Endothelial cell of umbilical vein (primary cell): ENCODE data around the gene SLC6A19. TPM values are rescaled to one million over a fixed set of nuclear protein-coding genes. Genes with fewer than 3 reads are reported as not detected.

ENCODE experiments used
- BruUV-seq: library from RNA; stranded (reverse); fragments of 400-500 nt; replicated peaks from 2 replicates; lab custom pipeline; 2021; lab: Mats Ljungman, UMichigan
- CTCF ChIA-PET: fragments of 300-600, 350-600 bp; sonication (Branson Sonifier 250); formaldehyde crosslinking; loops from one replicate; lab custom pipeline; 2021; ENCODE audit warnings: antibody characterized with exemption, inconsistent platforms; lab: Charles Lee
- POLR2A ChIA-PET: fragments of 300-600, 350-600 bp; sonication (Branson Sonifier 250); formaldehyde crosslinking; loops from one replicate; lab custom pipeline; 2021; ENCODE audit warnings: antibody characterized with exemption, inconsistent platforms; lab: Charles Lee
- DNase-seq: peaks from one replicate; pipeline ENCODE4 v3.0.0-alpha.2; 2011; ENCODE audit warnings: low read depth, low spot score
- FAIRE-seq: peaks from 2 replicates; lab custom pipeline; 2011; peaks lifted over from hg19 to GRCh38; lab: Jason Lieb, UNC
- H2AFZ ChIP-seq: 2 replicates; pipeline ENCODE4 v1.6.0; 2012; ENCODE audit warnings: low read depth, low read length, control low read depth, inconsistent platforms
- H3K27ac ChIP-seq: 2 replicates; pipeline ENCODE4 v1.5.1; 2011; ENCODE audit warnings: low read depth, mild to moderate bottlenecking, control low read depth, low read length, moderate library complexity; ENCODE audit not compliant: insufficient read depth
- H3K27me3 ChIP-seq, 2 experiments: 2 replicates each; pipeline versions ENCODE4 v1.6.0 to v1.6.1; 2011; ENCODE audit warnings: low read length in 2 of 2, mixed read lengths in 1 of 2; ENCODE audit not compliant: control insufficient read depth in 2 of 2, insufficient read depth in 2 of 2
- H3K36me3 ChIP-seq, 2 experiments: 2 replicates in 1 of 2; 3 replicates in 1 of 2; pipeline ENCODE4 v1.5.1; 2011; ENCODE audit warnings: low read length in 2 of 2, mild to moderate bottlenecking in 1 of 2, moderate library complexity in 1 of 2; ENCODE audit not compliant: control insufficient read depth in 2 of 2, insufficient read depth in 2 of 2; ENCODE audit errors: extremely low read depth in 1 of 2
- H3K4me1 ChIP-seq: 3 replicates; pipeline ENCODE4 v1.5.1; 2011; ENCODE audit warnings: mild to moderate bottlenecking, low read length; ENCODE audit not compliant: control insufficient read depth, insufficient read depth; ENCODE audit errors: extremely low read depth
- H3K4me2 ChIP-seq: 2 replicates; pipeline ENCODE4 v1.6.1; 2011; ENCODE audit warnings: low read length, control low read depth, mixed read lengths; ENCODE audit not compliant: insufficient read depth
- H3K4me3 ChIP-seq, 3 experiments: fragments of 200-600 bp in 1 of 3; sonication (generic), shearing (Covaris generic) in 1 of 3; replicated peaks in 1 of 3; 2 replicates each; pipeline ENCODE4 v1.5.1; 2011 to 2016; ENCODE audit warnings: control low read depth in 3 of 3, low read length in 3 of 3, mild to moderate bottlenecking in 2 of 3, inconsistent platforms in 1 of 3, low read depth in 1 of 3, moderate library complexity in 1 of 3; ENCODE audit not compliant: insufficient read depth in 1 of 3
- H3K79me2 ChIP-seq: 2 replicates; pipeline ENCODE4 v1.6.0; 2012; ENCODE audit warnings: low read length, inconsistent platforms; ENCODE audit not compliant: control insufficient read depth, insufficient read depth
- H3K9ac ChIP-seq: replicated peaks from 2 replicates; pipeline ENCODE3; 2011; ENCODE audit warnings: low read length, control low read depth; ENCODE audit not compliant: insufficient read depth; ENCODE audit errors: extremely low read depth
- H3K9me1 ChIP-seq: replicated peaks from 3 replicates; pipeline ENCODE4 v1.6.0; 2011; ENCODE audit warnings: mild to moderate bottlenecking, low read length; ENCODE audit not compliant: control insufficient read depth, insufficient read depth; ENCODE audit errors: extremely low read depth
- H3K9me3 ChIP-seq: replicated peaks from 2 replicates; pipeline ENCODE4 v1.5.1; 2012; ENCODE audit warnings: low read length, inconsistent platforms; ENCODE audit not compliant: control insufficient read depth, insufficient read depth
- H4K20me1 ChIP-seq: replicated peaks from 2 replicates; pipeline ENCODE3; 2011; ENCODE audit warnings: mild to moderate bottlenecking, low read length; ENCODE audit not compliant: control insufficient read depth, insufficient read depth; ENCODE audit errors: extremely low read depth
- CTCF ChIP-seq, 2 donors: IDR thresholded peaks; 1 replicate in 1 of 2; 2 replicates in 1 of 2; pipeline ENCODE4 v1.5.1; 2011; ENCODE audit warnings: low read length in 2 of 2, mild to moderate bottlenecking in 2 of 2, moderate library complexity in 2 of 2, control low read depth in 1 of 2, inconsistent platforms in 1 of 2, low read depth in 1 of 2; ENCODE audit not compliant: insufficient read depth in 1 of 2; ENCODE audit errors: extremely low read depth in 1 of 2
- EZH2 ChIP-seq: IDR thresholded peaks from 2 replicates; pipeline ENCODE4 v1.6.1; 2012; ENCODE audit warnings: borderline replicate concordance, low read depth, mild to moderate bottlenecking, moderate library complexity, low read length, inconsistent platforms; ENCODE audit not compliant: severe bottlenecking
- FOS ChIP-seq: IDR thresholded peaks from 2 replicates; pipeline ENCODE4 v1.6.1; 2011; ENCODE audit warnings: mild to moderate bottlenecking, low read length, moderate library complexity, borderline replicate concordance; ENCODE audit not compliant: insufficient read depth
- GATA2 ChIP-seq: IDR thresholded peaks from 2 replicates; pipeline ENCODE4 v1.7.0; 2011; ENCODE audit warnings: low read depth, mild to moderate bottlenecking, moderate library complexity, mixed read lengths, low read length; ENCODE audit not compliant: insufficient read length, insufficient read depth
- JUN ChIP-seq: IDR thresholded peaks from 2 replicates; pipeline ENCODE4 v1.6.1; 2011; ENCODE audit warnings: borderline replicate concordance, low read depth; ENCODE audit not compliant: insufficient read length, insufficient read depth
- MAX ChIP-seq: IDR thresholded peaks from 2 replicates; pipeline ENCODE4 v1.6.1; 2011; ENCODE audit not compliant: insufficient read depth, insufficient read length
- MYC ChIP-seq: IDR thresholded peaks from one replicate; pipeline ENCODE4 v1.6.1; 2011; ENCODE audit warnings: mild to moderate bottlenecking, low read depth, low read length
- POLR2A ChIP-seq: IDR thresholded peaks from 2 replicates; pipeline ENCODE4 v1.6.1; 2012; ENCODE audit warnings: low read depth, mild to moderate bottlenecking, control low read depth, low read length
- POLR2AphosphoS5 ChIP-seq: IDR thresholded peaks from 2 replicates; pipeline ENCODE4 v1.6.1; 2012; ENCODE audit warnings: low read depth, mild to moderate bottlenecking, control low read depth, low read length, moderate library complexity; ENCODE audit not compliant: insufficient read depth
- dilution Hi-C: fragments of 300-500 bp; cut with MboI; formaldehyde crosslinking; loops from one replicate; pipeline ENCODE4 v1.15.0; 2019; ENCODE audit warnings: low sequenced_read_pairs; ENCODE audit not compliant: extremely low pct_ligation_motif_present
- intact Hi-C: fragments of 100-400 bp; cut with micrococcal nuclease; formaldehyde crosslinking; loops from one replicate; pipeline ENCODE4 v1.10.0; 2022
- polyA plus RNA-seq, 4 experiments: library from polyadenylated mRNA; depleted of rRNA in 3 of 4; stranded (reverse) in 3 of 4; unstranded in 1 of 4; fragments of >200 nt; gene quantifications; 2 replicates each; pipeline versions ENCODE4 v1.2.1 to v1.2.3, GENCODE V29; 2011 to 2012; ENCODE audit warnings: missing spikeins in 1 of 4
- total RNA-seq: library from RNA; stranded (reverse); gene quantifications from 2 replicates; pipeline ENCODE4 v1.2.3, GENCODE V29; 2021

SLC6A19 gene
- total and polyA plus RNA-seq, 2 donors (not counting 3 experiments of a cell fraction or from before 2014, with no cell fraction given), result not detected

GRCh38 chr5:1186351-1187233 lies 14.8 kb upstream of the SLC6A19 start:
- CTCF ChIA-PET, result interaction anchor here (3.9 kb wide), 1 partner anchor 12 kb away, joined by 19 read pairs; no protein-coding TSS in a partner anchor
- dilution Hi-C loops, result no loop called here
- FAIRE-seq, result no peak

GRCh38 chr5:1187234-1187949 lies 14.0 kb upstream of the SLC6A19 start:
- H3K79me2 ChIP-seq, result no peaks in the 10 kb centered on the region
- no peak overlapping the region for H3K27ac ChIP-seq
- H3K4me2 ChIP-seq, result no peak overlapping the region
- no peak overlapping the region for H3K9ac ChIP-seq
- DNase-seq, result no peak
- H2AFZ ChIP-seq, result no peak overlapping the region
- H3K9me3 ChIP-seq, result no peaks in the 10 kb centered on the region
- no peaks in the 10 kb centered on the region for H3K4me1 ChIP-seq
- TF ChIP-seq CTCF (IDR thresholded peaks at IDR 0.05; ENCODE audit: extremely low read depth in 1 of 2, insufficient read depth in 1 of 2, low read depth in 1 of 2, low read length in 2 of 2) (no peak), GATA2 (no peak), MYC (no peak), EZH2 (no peak), FOS (no peak), JUN (no peak), POLR2AphosphoS5 (no peak), MAX (no peak), POLR2A (no peak)
- ChIA-PET POLR2A (no interaction called here), CTCF (no interaction called here)
- no peaks in the 10 kb centered on the region for H3K36me3 ChIP-seq
- no peak overlapping the region for H3K4me3 ChIP-seq
- no TSS peak for BruUV-seq
- dilution Hi-C loops, result no loop called here
- no peaks in the 10 kb centered on the region for H3K9me1 ChIP-seq
- no peaks in the 10 kb centered on the region for H4K20me1 ChIP-seq
- intact Hi-C loops, result no loop called here
- H3K27me3 ChIP-seq, result no peaks in the 10 kb centered on the region
- FAIRE-seq, result no peak

More at GRCh38 chr5:1186351-1187233, 14.8 kb upstream of the SLC6A19 start:
- no peaks in the 10 kb centered on the region for H3K79me2 ChIP-seq
- H3K9ac ChIP-seq, result no peak overlapping the region
- TF ChIP-seq MYC (no peak), EZH2 (no peak), GATA2 (no peak)
- no peak overlapping the region for H3K27ac ChIP-seq
- no peaks in the 10 kb centered on the region for H3K36me3 ChIP-seq
- H4K20me1 ChIP-seq, result no peaks in the 10 kb centered on the region
- H3K4me3 ChIP-seq, result no peak overlapping the region
- H3K4me2 ChIP-seq, result no peak overlapping the region
- H3K4me1 ChIP-seq, result no peaks in the 10 kb centered on the region
- H2AFZ ChIP-seq, result no peak overlapping the region
- no peaks in the 10 kb centered on the region for H3K27me3 ChIP-seq
- H3K9me3 ChIP-seq, result no peaks in the 10 kb centered on the region
- DNase-seq, result no peak
- BruUV-seq, result no TSS peak
- no peaks in the 10 kb centered on the region for H3K9me1 ChIP-seq
- POLR2A ChIA-PET, result no interaction called here
- intact Hi-C loops, result no loop called here
